Muscle layer of colon (tissue), 2 donors: ENCODE measurements around the gene CALML3.
"Not testable (repeated sequence)": the region's sequence is repeated elsewhere in the genome, so short reads cannot be mapped to it uniquely, and the experiment has no call there.

ENCODE experiments used
- H3K27ac ChIP-seq: one replicate; pipeline ENCODE4 v1.7.0; 2013; ENCODE audit warnings: low read depth, mild to moderate bottlenecking, low read length, moderate library complexity
- H3K27me3 ChIP-seq, 2 donors: one replicate each; pipeline ENCODE4 v1.7.0; 2013; ENCODE audit warnings: low read length in 2 of 2, mild to moderate bottlenecking in 2 of 2; ENCODE audit not compliant: insufficient read depth in 2 of 2, control insufficient read depth in 1 of 2
- H3K36me3 ChIP-seq: one replicate; pipeline ENCODE4 v1.7.0; 2013; ENCODE audit warnings: mild to moderate bottlenecking, low read length; ENCODE audit not compliant: insufficient read depth
- H3K4me1 ChIP-seq: one replicate; pipeline ENCODE4 v1.7.0; 2013; ENCODE audit warnings: mild to moderate bottlenecking, low read length; ENCODE audit not compliant: insufficient read depth
- H3K4me3 ChIP-seq, 2 donors: one replicate each; pipeline ENCODE4 v1.7.0; 2013; ENCODE audit warnings: low read length in 2 of 2, low read depth in 1 of 2, mild to moderate bottlenecking in 1 of 2, moderate library complexity in 1 of 2
- H3K9ac ChIP-seq: one replicate; pipeline ENCODE4 v1.7.0; 2013; ENCODE audit warnings: low read length
- H3K9me3 ChIP-seq: one replicate; pipeline ENCODE4 v1.7.0; 2013; ENCODE audit warnings: mild to moderate bottlenecking, low read length
- donor health status: abdominal sarcoma.
- donor health status: Adenocarcinoma of cecum.

CALML3 gene

GRCh38 chr10:5524641-5525560, at the start of gene CALML3:
TSS of gene CALML3 (plus strand) at chr10:5524961. CDS start at chr10:5525086, 125 bp downstream.
- no peak within 1 kb of the TSS for H3K4me3 ChIP-seq

GRCh38 chr10:5475088-5475487, 49.7 kb upstream of the CALML3 start:
- H3K4me1 ChIP-seq, H3K27ac ChIP-seq, H3K9me3 ChIP-seq, H3K27me3 ChIP-seq, H3K36me3 ChIP-seq, H3K9ac ChIP-seq, H3K4me3 ChIP-seq: not testable (repeated sequence)

More at GRCh38 chr10:5524641-5525560, at the start of gene CALML3:
- H3K4me1 ChIP-seq = peaks cover 12% of the 10 kb centered on the region
- H3K9me3 ChIP-seq = no peaks in the 10 kb centered on the region
- no peaks in the 10 kb centered on the region for H3K27me3 ChIP-seq
- no peak within 1 kb of the TSS for H3K27ac ChIP-seq
- H3K9ac ChIP-seq = no peak within 1 kb of the TSS
- no peaks in the 10 kb centered on the region for H3K36me3 ChIP-seq

- not testable (repeated sequence) for H3K27ac ChIP-seq, H3K36me3 ChIP-seq, H3K27me3 ChIP-seq
Measured at GRCh38 chr10:5475974-5476807, 48.6 kb upstream of the CALML3 start.

GRCh38 chr10:5476918-5477525, 47.7 kb upstream of the CALML3 start:
- Histone ChIP-seq H3K4me3 (no peak overlapping the region), H3K4me1 (no peaks in the 10 kb centered on the region), H3K9ac (no peak overlapping the region), H3K27me3 (no peaks in the 10 kb centered on the region), H3K27ac (no peak overlapping the region), H3K9me3 (no peaks in the 10 kb centered on the region), H3K36me3 (no peaks in the 10 kb centered on the region)

More at GRCh38 chr10:5475974-5476807, 48.6 kb upstream of the CALML3 start:
- not testable (repeated sequence) for H3K4me3 ChIP-seq, H3K9ac ChIP-seq, H3K4me1 ChIP-seq, H3K9me3 ChIP-seq

- no peaks in the 10 kb centered on the region for H3K27me3 ChIP-seq
- no peak overlapping the region for H3K9ac ChIP-seq
- H3K4me3 ChIP-seq = no peak overlapping the region
- no peaks in the 10 kb centered on the region for H3K4me1 ChIP-seq
- no peak overlapping the region for H3K27ac ChIP-seq
- H3K36me3 ChIP-seq = no peaks in the 10 kb centered on the region
- H3K9me3 ChIP-seq = no peaks in the 10 kb centered on the region
Measured at GRCh38 chr10:5477948-5478693, 46.6 kb upstream of the CALML3 start.

- H3K27me3 ChIP-seq = no peaks in the 10 kb centered on the region
- no peaks in the 10 kb centered on the region for H3K36me3 ChIP-seq
- H3K27ac ChIP-seq = no peak overlapping the region
- no peaks in the 10 kb centered on the region for H3K4me1 ChIP-seq
- no peak overlapping the region for H3K4me3 ChIP-seq
- H3K9ac ChIP-seq = no peak overlapping the region
- no peaks in the 10 kb centered on the region for H3K9me3 ChIP-seq
Measured at GRCh38 chr10:5478694-5479305, 46.0 kb upstream of the CALML3 start.

GRCh38 chr10:5479481-5480161, 45.1 kb upstream of the CALML3 start:
- no peak overlapping the region for H3K4me3 ChIP-seq
- H3K9me3 ChIP-seq = no peaks in the 10 kb centered on the region
- H3K36me3 ChIP-seq = no peaks in the 10 kb centered on the region
- H3K27ac ChIP-seq = no peak overlapping the region
- no peak overlapping the region for H3K9ac ChIP-seq
- H3K4me1 ChIP-seq = no peaks in the 10 kb centered on the region
- H3K27me3 ChIP-seq = no peaks in the 10 kb centered on the region

- Histone ChIP-seq H3K4me1 (no peaks in the 10 kb centered on the region), H3K4me3 (no peak overlapping the region), H3K27ac (no peak overlapping the region), H3K27me3 (no peaks in the 10 kb centered on the region), H3K36me3 (no peaks in the 10 kb centered on the region), H3K9me3 (no peaks in the 10 kb centered on the region), H3K9ac (no peak overlapping the region)
Measured at GRCh38 chr10:5480162-5480941, 44.4 kb upstream of the CALML3 start.

- Histone ChIP-seq H3K4me1 (no peaks in the 10 kb centered on the region), H3K9me3 (no peaks in the 10 kb centered on the region), H3K27ac (no peak overlapping the region)
Measured at GRCh38 chr10:5481121-5481520, 43.6 kb upstream of the CALML3 start.

GRCh38 chr10:5482016-5482415, 42.7 kb upstream of the CALML3 start:
- no peaks in the 10 kb centered on the region for H3K36me3 ChIP-seq
- no peak overlapping the region for H3K4me3 ChIP-seq
- H3K4me1 ChIP-seq = no peaks in the 10 kb centered on the region
- H3K9ac ChIP-seq = no peak overlapping the region
- no peak overlapping the region for H3K27ac ChIP-seq
- H3K9me3 ChIP-seq = no peaks in the 10 kb centered on the region
- H3K27me3 ChIP-seq = no peaks in the 10 kb centered on the region

More at GRCh38 chr10:5481121-5481520, 43.6 kb upstream of the CALML3 start:
- Histone ChIP-seq H3K27me3 (no peaks in the 10 kb centered on the region), H3K36me3 (no peaks in the 10 kb centered on the region), H3K4me3 (no peak overlapping the region), H3K9ac (no peak overlapping the region)
